Effector memory CD4-positive, alpha-beta T cell (primary cell): ENCODE measurements around the gene VARS2.
"Not testable (repeated sequence)": the region's sequence is repeated elsewhere in the genome, so short reads cannot be mapped to it uniquely, and the experiment has no call there.

Experiments
- DNase-seq, 3 donors: peaks; one replicate each; pipeline ENCODE4 v3.0.0-alpha.2; 2020
- H3K27ac ChIP-seq: 2 replicates; pipeline ENCODE4 v1.7.0; 2013; ENCODE audit warnings: mild to moderate bottlenecking, low read length, moderate library complexity; ENCODE audit not compliant: insufficient read depth, poor library complexity, severe bottlenecking
- H3K27me3 ChIP-seq: replicated peaks from 2 replicates; pipeline ENCODE4 v1.7.0; 2013; ENCODE audit warnings: mild to moderate bottlenecking, low read length; ENCODE audit not compliant: insufficient read depth, control insufficient read depth, poor library complexity, severe bottlenecking
- H3K36me3 ChIP-seq: 2 replicates; pipeline ENCODE4 v1.7.0; 2013; ENCODE audit warnings: mild to moderate bottlenecking, low read length, moderate library complexity; ENCODE audit not compliant: control insufficient read depth, insufficient read depth
- H3K4me1 ChIP-seq: 2 replicates; pipeline ENCODE4 v1.7.0; 2013; ENCODE audit warnings: low read length, mild to moderate bottlenecking; ENCODE audit not compliant: control insufficient read depth, insufficient read depth, poor library complexity, severe bottlenecking
- H3K4me3 ChIP-seq: 2 replicates; pipeline ENCODE4 v1.7.0; 2013; ENCODE audit warnings: low read length, low read depth, mild to moderate bottlenecking; ENCODE audit not compliant: insufficient read depth, poor library complexity, severe bottlenecking
- H3K9me3 ChIP-seq: 2 replicates; pipeline ENCODE4 v1.7.0; 2013; ENCODE audit warnings: mild to moderate bottlenecking, low read length, moderate library complexity; ENCODE audit not compliant: control insufficient read depth
- total RNA-seq, 3 donors: gene quantifications; one replicate each; lab custom pipeline; 2026; lab: John Stamatoyannopoulos, UW

The VARS2 gene
- total RNA-seq, result 0.86 to 2.9 (median 2.3) reads per million in 3 donors

GRCh38 chr6:30914076-30914853 is at the start of gene VARS2:
Gene VARS2, plus strand, starts transcription at chr6:30914238. Its CDS starts 599 bp downstream, at chr6:30914837.
- H3K4me1 ChIP-seq, result peaks cover 16% of the 10 kb centered on the region
- DNase-seq, result peak; percentile 85 to 88 (median 86)
- H3K27me3 ChIP-seq, result no peaks in the 10 kb centered on the region
- peak within 1 kb of the TSS; percentile 63 for H3K27ac ChIP-seq
- peak within 1 kb of the TSS; percentile 86 for H3K4me3 ChIP-seq
- peaks cover 20% of the 10 kb centered on the region for H3K36me3 ChIP-seq
- H3K9me3 ChIP-seq, result no peaks in the 10 kb centered on the region

GRCh38 chr6:30864325-30864724 is 49.7 kb upstream of the VARS2 start:
- H3K27ac ChIP-seq, result no peak overlapping the region
- no peak for DNase-seq
- no peak overlapping the region for H3K4me3 ChIP-seq
- no peaks in the 10 kb centered on the region for H3K36me3 ChIP-seq
- H3K9me3 ChIP-seq, result no peaks in the 10 kb centered on the region
- H3K27me3 ChIP-seq, result no peaks in the 10 kb centered on the region
- no peaks in the 10 kb centered on the region for H3K4me1 ChIP-seq

GRCh38 chr6:30869241-30869749 is 44.7 kb upstream of the VARS2 start:
- not testable (repeated sequence) for H3K27ac ChIP-seq, H3K27me3 ChIP-seq, DNase-seq, H3K4me1 ChIP-seq, H3K4me3 ChIP-seq, H3K9me3 ChIP-seq, H3K36me3 ChIP-seq

GRCh38 chr6:30870546-30870945 is 43.5 kb upstream of the VARS2 start:
- H3K27me3 ChIP-seq, result no peaks in the 10 kb centered on the region
- H3K4me3 ChIP-seq, result no peak overlapping the region
- no peak for DNase-seq
- H3K36me3 ChIP-seq, result no peaks in the 10 kb centered on the region
- no peak overlapping the region for H3K27ac ChIP-seq
- no peaks in the 10 kb centered on the region for H3K4me1 ChIP-seq
- H3K9me3 ChIP-seq, result no peaks in the 10 kb centered on the region

- Histone ChIP-seq H3K27me3 (no peaks in the 10 kb centered on the region), H3K9me3 (no peaks in the 10 kb centered on the region), H3K27ac (no peak overlapping the region), H3K36me3 (no peaks in the 10 kb centered on the region), H3K4me1 (no peaks in the 10 kb centered on the region), H3K4me3 (no peak overlapping the region)
- DNase-seq, result no peak
These were observed 42.4 kb upstream of the VARS2 start for GRCh38 chr6:30871592-30872183.

GRCh38 chr6:30873137-30873640 is 40.8 kb upstream of the VARS2 start:
- H3K36me3 ChIP-seq, result no peaks in the 10 kb centered on the region
- no peaks in the 10 kb centered on the region for H3K9me3 ChIP-seq
- peaks cover 8% of the 10 kb centered on the region for H3K4me1 ChIP-seq
- DNase-seq, result no peak
- no peaks in the 10 kb centered on the region for H3K27me3 ChIP-seq
- no peak overlapping the region for H3K4me3 ChIP-seq
- no peak overlapping the region for H3K27ac ChIP-seq

GRCh38 chr6:30873795-30874194 is 40.2 kb upstream of the VARS2 start:
- H3K4me1 ChIP-seq, H3K9me3 ChIP-seq, H3K4me3 ChIP-seq, H3K27ac ChIP-seq, H3K27me3 ChIP-seq, H3K36me3 ChIP-seq, DNase-seq: not testable (repeated sequence)

GRCh38 chr6:30875244-30876038 is 38.6 kb upstream of the VARS2 start:
- Histone ChIP-seq H3K4me1 (peaks cover 8% of the 10 kb centered on the region), H3K4me3 (no peak overlapping the region), H3K9me3 (no peaks in the 10 kb centered on the region), H3K27me3 (no peaks in the 10 kb centered on the region), H3K27ac (no peak overlapping the region), H3K36me3 (no peaks in the 10 kb centered on the region)
- DNase-seq, result no peak

- Histone ChIP-seq H3K9me3 (no peaks in the 10 kb centered on the region), H3K36me3 (no peaks in the 10 kb centered on the region), H3K4me3 (no peak overlapping the region), H3K27me3 (no peaks in the 10 kb centered on the region), H3K4me1 (peaks cover 8% of the 10 kb centered on the region), H3K27ac (no peak overlapping the region)
- DNase-seq, result no peak
These were observed 37.9 kb upstream of the VARS2 start for GRCh38 chr6:30876039-30876730.
